ENCODE data around the gene GALNS.

Gene GALNS

DNA sequence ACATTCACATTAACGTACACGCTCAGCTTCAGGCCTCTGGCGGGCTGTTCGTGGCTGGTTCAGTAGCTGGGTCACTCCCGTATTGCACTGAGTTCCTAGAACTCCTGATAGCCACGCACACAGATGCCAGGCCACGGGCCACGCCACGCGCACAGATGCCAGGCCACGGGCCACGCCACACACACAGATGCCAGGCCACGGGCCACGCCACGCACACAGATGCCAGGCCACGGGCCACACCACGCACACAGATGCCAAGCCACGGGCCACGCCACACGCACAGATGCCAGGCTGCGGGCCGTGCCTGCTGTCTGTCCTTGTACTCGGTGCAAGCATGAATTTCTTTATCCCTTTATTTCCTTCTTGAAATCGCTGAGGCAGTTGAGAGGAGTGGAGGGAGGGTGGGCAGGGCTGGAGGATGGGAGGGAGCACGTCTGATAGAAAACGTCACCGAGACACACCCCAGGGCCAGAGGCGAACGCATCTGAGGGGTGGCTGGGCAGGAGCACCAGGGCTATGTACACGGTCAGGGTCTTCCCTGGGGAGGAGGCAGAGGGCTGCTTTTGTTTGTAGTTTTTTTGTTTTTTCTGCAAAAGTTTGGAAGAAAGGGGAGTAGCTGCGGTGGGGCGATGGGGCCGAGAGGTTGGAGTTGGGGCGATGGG lies 18.3 kb upstream of the GALNS start:
- DNase-seq = no peak

- DNase-seq = no peak
Measured at GRCh38 chr16:88872650-88873331, 16.0 kb upstream of the GALNS start.

DNA sequence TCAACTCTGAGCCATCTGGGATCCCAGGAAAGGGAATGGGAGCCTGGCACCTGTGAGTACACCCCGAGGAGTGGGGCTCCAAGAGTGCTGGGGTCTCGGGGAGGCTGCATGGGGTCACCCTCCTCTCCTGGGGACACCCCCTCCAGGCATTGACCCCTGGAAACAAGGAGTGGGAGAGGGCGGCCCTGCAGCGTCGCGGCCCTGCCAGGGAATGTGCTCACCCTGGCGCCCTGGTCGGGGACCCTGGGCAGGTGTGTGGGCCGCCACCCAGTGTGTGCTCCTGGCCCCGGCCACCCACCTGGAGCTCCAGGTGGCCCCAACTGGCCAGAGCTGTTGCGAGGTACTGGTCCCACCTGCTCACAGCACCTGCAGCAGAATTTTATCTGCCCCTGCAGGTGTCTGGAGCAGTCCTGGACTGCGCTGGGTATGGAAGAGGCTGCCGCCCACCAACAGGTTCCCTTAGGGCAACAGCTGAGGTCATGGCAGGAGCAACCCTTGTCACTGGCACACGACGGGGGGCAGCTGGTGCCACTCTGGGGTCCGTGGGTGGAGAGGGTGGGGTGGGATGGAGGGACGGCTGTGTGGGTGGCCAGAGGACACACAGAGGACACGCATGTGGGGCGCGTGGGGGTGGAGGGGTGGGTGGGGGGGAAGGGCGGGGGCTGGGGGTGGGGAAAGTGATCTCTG lies 15.1 kb upstream of the GALNS start:
- no peak for DNase-seq

GRCh38 chr16:88871349-88871702 lies 14.6 kb upstream of the GALNS start:
- no peak for DNase-seq

DNA sequence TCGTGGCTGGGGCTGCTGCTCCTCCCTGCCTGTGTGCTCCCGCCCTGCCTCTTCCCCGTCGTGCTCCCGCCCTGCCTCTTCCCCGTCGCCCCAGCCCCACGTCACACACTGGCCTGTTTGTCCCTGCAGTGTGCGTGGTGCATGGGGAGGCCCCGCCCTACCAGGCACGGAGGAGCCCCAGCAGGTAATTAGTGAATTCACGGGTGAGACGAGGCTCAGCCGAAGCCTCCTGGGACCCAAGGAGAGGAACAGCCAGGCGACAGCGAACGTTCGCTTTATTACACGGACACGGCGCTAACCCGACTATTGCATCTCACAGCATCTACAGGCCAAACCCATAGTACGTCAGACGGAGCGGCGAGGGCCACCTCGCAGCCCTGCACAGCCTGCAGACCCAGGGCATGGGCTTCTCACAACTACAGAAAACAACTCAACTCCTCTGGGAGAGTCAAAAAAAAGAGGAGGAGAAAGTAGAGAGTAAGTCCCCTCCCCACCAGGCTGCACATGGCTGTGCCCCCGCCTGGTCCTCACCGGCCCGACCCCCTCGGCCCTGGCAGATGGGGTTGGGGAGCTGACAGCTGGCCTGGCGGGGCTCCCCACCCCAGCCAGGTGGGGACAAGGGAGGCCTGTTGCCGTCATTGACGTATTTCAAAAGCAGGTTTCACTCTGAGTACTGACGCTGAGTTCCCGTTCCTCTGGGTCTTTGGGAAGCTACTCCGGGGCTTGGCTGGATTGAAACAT lies 14.0 kb upstream of the GALNS start:
- DNase-seq = no peak

GRCh38 chr16:88869673-88869980 lies 12.9 kb upstream of the GALNS start:
- no peak for DNase-seq

- DNase-seq = no peak
Measured at GRCh38 chr16:88868974-88869672, 12.4 kb upstream of the GALNS start.

- DNase-seq = no peak
Measured at GRCh38 chr16:88867581-88868246, 11.0 kb upstream of the GALNS start.

- no peak for DNase-seq
Measured at GRCh38 chr16:88866151-88866920, 9.6 kb upstream of the GALNS start, which contains the start of gene PABPN1L. PABPN1L (minus strand) TSS chr16:88866660; CDS start chr16:88866606, 54 bp downstream.

GRCh38 chr16:88865742-88866141 lies 9.0 kb upstream of the GALNS start:
- DNase-seq = no peak

- DNase-seq = no peak
Measured at GRCh38 chr16:88865310-88865709, 8.6 kb upstream of the GALNS start.

- no peak for DNase-seq
Measured at GRCh38 chr16:88864521-88864920, 7.8 kb upstream of the GALNS start.

DNA sequence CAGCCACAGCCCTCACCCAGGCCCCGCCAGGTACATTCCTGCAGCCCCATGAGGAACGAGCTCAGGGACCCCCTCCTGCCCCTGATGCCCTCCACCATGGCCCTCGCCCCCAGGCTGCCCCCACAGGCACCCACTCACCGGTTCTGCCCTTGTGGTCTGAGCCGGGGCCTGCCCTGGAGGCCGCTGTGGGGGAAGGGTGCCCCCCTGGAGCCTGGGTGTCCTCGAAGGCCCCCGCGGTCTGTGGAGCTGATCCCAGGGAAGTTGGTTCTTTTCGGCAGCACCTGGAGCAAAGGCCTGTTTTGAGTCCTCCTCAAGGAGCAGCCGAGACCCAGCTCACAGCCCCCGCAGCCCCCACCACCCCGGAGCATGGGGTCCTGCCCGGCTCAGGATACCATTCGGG lies 7.4 kb upstream of the GALNS start:
- no peak for DNase-seq

GRCh38 chr16:88863426-88863825 lies 6.7 kb upstream of the GALNS start:
- DNase-seq = no peak

DNA sequence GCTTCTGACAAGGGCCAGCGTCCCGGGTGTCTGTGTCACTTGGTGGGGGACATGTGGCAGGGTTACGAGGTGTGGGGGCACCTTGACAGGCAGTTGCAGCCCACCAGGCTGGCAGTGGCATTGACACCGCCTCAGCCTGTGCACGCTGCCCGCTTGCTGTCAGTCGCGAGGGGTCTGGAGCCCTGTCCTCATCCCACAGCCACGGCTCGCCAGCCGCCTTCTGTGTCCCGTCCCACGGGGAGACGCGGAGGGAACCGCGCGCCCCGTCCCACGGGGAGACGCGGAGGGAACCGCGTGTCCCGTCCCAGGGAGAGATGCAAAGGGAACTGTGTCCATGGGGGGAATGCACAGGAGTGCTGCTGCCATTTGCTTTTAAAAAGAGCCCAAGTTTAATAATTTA lies 6.2 kb upstream of the GALNS start:
- no peak for DNase-seq

- DNase-seq = no peak
Measured at GRCh38 chr16:88861359-88861758, 4.6 kb upstream of the GALNS start.

DNA sequence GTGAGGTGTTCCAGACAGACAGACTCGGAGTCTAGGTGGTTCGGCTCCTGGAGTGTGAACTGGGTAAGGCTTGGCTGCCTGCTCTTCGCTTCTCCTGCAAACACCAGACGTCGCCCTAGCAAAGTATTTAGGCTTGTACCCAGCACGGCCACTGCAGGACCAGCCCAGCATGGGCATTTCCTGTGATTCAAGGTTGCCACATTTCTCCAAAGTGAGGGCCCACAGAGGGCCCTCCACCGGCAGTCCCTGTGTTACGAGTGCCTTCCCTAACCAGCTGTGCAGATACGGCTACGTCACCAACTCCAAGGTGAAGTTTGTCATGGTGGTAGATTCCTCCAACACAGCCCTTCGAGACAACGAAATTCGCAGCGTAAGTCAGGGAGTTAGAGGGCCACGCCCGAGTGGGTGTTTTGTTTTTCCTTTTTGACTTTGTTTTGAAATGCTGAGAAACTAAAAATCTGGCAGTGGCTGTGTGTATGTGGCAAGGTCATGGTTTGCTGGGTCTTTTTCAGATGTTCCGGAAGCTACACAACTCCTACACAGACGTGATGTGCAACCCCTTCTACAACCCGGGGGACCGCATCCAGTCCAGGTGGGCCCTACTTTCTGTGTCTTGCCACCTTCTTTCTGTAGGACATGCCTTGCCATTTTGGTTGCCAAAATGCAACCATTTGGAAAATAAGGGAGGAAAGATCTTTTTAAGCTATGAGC lies 2.8 kb upstream of the GALNS start:
- DNase-seq = no peak

DNA sequence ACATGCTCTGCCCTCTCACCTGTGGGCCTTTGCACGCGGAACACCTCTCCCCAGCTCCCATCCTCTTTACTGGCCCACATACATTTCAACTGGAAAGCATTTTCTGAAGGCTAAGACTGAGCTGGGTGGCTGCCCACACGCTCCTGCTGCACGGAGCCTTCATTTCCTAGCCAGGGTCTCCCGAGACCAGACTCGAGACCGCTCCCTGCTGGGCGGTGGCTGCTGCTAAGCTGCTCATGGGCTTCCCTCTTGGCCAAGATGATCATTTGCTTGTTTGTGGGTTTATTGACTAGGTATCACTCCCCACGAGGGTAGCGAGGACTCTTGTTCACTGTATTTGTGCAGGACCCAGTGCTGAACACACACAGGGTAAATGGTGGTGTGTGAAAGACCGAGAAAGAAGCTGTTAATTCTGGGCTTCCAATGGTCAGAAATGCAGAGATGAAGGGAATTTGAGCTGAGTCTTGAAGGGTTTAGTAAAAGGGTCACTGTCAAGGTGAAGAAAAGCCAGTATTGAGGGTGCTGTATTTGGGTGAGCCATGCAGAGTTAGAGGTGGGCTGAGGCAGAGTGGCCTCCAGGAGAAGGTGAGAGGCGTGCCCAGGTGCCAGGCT lies 1.1 kb upstream of the GALNS start:
- DNase-seq = peak; percentile 76 to 77

GRCh38 chr16:88856122-88856827 lies 472 bp downstream of the GALNS start:
- DNase-seq = peak in 1 of 2 donors; percentile 5

DNA sequence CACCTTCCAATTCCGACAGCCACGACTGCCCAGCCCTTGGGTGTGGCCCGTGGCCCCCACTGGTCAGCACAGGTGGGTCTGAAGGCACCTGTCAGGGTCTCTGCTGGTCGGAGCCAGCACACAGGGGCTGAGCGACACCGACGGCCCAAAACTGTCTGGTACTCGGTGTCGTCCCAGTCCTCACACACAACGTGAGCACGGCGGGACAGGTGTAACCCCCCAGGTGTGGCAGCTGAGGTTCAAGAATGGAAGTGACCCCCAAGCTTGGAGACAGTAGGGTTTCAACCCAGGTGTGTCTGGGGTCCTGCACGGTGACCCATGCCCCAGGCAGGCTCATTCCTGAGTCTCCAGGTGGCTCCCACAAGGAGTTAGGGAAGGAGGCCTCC lies 1.0 kb downstream of the GALNS start:
- DNase-seq = no peak

Data from activated CD4-positive, alpha-beta T cell treated with anti-CD3 and anti-CD28 coated beads for 4 hours (primary cell).